Measurements from ENCODE around the gene PRMT7.
A peak's percentile ranks its signal among the peaks of the same experiment; 100 is the strongest.

The PRMT7 gene

DNA sequence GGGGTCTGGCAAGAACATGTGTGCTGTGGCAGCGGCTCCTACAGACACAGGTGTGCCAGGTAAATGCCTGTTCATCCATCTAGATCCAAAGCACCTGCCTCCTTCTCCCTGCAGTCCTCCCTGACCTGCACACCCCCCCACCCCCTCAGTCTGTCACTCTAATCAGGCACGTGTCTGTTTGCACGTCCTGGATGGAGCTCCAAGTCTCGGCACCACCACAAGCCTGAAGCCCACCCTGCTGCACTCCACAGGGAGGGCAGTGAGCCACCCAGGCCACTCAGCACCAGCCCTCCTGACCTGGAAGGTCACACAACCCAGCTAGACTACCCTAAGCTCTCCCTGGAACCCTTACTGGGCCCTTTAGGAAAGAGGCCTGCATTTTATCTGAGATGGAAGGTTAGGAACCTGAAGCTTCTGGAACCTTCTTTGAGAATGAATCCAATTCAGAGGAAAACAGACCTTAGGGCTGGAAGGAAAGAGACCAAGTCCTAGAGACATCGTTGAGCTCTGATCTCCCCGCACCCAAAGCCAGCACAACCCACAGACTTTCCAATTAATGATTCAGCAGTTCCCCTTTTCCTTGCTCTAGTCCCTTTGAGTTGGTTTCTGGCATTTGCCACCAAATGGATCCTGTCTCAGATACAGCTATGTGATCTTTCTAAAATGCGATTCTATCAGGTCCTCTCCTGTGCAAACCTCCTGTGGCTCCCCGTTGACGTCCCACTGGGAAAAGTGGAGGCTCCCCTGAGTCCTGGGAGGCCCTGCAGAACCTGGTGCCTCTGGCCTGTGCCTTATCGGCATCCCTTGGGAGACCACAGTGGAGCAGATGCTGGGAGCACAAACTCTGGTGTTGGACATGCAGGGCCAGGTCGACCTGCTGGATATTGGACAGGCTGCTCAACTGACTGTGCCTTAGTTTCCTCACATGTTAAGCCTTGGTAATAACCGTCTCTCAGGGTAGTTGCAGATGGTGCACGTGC is 67.9 kb downstream of the PRMT7 start:
- DNase-seq = no peak

DNA sequence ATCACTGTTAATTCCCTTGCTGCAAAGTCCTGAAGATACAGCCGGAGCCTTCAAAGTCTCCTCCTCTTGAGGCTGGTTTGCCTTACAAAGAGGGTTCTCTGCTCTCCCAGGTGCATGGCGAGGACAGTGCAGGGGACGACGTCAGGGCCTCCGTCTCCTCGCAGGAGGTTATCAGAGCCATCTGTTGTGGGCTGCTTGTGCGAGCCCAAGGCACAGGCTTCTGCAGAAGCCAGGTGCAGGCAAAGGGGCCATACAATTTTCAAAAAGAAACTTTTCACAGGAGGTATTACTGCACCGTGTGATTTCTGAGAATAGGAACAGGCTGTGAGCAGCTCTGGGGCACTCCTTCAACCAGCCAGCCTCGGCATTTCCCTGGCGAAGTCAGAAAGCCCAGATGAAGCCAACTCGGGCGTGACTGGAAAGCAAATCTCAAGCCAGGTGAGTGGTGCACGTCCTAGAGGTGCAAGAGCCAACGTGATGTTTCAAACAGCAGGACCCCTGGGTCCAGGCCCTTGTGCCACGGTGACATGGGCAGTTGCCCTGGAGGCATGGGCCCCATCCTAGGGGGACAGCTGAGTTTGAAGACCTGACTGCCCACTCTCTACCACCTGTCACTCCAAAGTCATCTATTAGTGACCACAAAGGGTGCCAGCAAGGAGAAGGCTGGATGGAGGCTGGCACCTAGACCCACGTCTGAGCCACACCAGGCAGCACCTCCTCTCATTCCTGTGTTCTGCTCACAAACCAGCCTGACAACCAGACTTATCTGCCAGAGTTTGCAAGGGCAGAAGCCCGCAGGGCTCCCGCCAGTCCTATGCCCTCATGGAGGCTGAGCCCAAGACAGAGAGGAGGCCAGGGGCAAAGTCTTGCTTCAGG is 68.9 kb downstream of the PRMT7 start:
- DNase-seq = no peak

DNA sequence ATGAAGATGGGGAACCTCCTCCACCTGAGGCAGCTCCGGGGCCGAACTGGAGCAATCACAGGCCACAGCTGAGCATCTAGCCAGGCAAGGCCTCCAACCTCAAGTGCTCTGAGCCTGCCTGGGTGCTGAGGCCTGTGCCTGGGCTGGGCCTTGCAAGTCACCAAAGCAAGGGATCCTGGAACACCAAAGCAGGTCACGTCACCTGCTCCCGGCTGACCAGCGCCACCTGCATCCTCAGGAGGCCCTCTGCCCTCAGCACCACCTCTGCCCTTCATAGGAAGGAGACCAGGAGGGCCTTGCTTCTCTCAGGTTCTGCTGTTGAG is 69.5 kb downstream of the PRMT7 start:
- DNase-seq = no peak

DNA sequence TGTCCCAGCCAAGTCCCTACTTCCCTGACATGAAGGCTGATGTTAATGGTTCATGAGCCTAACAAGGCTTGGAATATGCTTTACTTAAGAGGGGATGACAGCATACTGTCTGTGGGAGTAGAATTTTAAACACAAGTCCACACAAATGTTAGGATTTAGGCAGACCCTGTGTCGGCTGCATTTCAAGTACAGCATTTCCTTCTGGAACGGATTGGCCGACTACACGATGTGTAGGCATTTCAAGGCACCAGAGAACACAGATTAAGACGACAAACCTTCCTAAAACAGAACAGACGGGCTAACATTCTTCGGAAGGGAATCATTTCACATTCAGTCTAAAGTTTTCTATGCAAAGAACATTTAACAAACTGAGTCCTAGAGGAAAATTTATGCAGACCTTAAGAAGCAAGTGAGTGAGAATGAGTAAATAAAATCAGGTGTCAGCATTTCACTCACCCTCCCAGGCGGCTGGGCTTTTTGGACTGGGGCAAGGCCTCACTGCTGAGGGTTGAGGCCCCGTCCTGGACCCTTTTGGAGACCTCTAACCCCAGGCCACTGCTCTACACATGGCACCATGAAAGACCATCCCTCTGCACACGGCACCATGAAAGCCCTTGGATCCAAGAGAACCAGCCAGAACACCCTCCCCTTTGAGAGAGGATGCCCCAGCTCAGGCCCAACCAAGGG is 70.0 kb downstream of the PRMT7 start:
- DNase-seq = no peak

DNA sequence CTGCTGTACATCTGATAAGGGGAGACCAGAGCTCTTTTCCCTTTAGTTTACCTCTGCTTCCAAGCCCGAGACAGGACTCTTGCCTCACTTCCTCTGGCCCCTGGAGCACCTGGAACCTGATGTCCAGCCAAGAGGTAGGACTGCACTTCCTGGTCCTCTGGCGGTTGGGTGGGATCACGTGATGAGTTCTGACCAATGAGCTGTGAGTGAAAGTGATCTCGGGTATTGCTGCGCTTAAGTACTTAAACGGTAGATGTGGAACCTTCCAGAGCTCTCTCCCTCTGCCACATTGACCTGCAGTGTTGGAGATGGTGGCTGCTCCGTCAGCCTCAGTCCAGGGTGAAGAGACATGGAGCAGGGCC is 70.5 kb downstream of the PRMT7 start:
- no peak for DNase-seq

DNA sequence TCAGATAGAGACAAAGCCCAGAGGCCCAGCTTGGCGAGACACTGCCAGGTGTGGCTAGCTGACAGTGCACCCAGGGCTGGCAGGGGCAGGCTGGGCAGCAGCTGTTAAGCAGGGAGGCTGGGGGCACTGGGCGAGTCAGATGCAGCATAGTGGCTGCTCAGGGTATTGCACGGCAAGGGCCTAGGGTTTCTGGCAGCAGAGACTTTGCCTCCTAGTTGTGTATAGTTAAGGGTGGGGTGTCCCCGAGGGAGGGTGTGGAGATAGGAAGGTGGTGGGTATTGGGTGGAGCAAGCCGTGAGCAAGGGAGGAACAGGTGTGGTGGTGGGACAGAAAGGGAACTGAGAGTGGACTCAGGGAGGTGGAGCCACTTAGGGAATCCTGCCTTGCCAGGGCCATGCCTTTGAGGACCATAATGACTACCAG is 71.5 kb downstream of the PRMT7 start:
- DNase-seq = no peak

DNA sequence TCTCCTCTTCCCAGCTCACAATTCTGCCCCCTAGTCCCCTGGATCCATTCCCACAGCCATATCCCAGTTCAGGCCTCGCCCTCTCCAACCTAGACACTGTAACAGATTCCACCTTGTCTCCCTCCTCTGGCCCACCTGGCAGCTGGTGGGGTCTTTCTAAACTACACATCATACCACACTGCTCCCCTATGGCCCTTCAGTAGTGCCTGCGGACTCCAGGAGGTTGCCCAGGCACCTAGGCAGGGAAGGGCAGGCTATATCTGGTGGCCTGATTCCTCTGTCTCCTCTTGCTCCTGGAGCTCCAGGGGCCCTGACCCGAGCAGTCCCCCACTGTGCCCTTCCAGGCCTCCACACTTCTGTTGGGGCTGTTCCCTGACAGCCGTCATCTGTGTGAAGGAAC is 73.0 kb downstream of the PRMT7 start:
- no peak for DNase-seq

DNA sequence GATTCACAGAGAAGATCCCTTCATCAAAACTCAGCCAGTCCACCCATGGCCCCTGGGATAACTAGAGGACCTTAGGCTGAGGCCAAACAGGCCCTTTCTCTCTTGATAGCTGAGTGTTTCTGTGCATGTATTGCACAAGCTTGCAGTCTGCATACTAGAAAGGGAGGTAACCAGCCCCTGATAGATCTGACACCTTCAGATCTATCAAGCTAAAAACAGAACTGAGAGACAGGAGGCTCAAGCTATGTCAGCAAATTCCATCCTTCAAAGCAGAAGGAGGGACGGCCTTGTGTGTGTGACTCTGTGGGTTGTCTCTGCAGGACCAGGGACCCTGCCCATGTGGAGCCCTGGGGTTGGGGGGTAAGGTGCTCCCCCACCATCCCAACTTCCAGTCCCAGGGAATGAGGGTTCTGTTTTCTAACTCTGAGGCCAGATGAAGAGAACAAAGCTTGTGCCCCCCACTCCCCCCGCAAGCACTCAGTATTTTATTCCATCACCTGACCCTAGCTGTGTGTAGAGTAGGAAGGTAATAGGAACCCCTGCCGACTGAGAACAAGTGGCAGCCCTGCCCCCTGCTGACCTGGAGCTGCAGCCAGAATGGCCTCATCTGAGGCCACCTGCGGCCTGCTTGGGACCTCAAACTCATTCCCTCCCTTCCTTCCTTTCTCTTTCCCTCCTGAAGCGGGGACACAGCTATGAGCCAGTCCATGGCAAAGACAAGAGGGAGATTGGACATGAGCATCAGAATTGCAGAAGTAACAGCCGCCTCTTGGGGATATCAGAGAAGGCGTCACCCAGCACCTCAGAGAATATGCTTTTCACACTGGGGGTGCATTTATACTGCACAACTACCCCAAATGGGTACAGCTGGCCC is 73.7 kb downstream of the PRMT7 start:
- DNase-seq = no peak

DNA sequence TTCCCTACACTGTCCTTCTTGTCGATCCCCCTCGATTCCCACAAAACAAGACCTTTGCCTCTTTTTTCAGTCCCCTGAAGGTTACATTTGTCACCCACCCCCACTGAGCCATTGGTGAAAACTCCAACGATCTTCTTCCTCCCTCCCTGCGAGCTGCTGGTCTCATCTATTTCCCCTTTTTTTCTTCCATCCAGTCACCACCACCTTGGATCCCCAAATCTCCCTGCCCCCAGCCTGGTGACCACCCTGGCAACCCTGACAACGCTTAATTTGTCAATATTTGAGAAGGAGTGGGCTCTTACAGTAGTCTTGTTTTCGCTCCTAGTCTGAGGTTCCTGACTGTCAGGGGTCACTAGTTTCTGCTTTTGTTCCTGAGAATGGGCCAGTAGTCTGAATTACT is 74.6 kb downstream of the PRMT7 start:
- DNase-seq = no peak

DNA sequence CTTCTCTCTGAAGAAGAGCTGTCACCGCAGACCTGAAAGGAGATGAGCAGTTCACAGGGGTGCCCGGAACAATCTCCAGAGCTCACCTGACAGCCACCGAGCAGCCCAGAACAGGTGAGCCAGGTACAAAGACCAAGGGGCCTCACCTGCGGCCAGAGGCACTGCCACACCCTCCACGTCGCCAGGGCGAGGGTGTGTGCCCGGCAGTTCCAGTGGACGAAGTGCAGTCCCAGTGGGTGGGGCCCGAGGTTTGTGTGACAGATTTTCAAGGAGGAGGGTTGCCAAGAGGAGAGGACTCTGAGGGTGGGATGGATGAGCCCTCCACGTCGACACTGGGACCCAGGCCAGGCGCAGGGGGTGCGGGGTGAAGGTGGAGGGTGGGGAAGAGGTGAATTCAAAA is 75.8 kb downstream of the PRMT7 start:
- no peak for DNase-seq

DNA sequence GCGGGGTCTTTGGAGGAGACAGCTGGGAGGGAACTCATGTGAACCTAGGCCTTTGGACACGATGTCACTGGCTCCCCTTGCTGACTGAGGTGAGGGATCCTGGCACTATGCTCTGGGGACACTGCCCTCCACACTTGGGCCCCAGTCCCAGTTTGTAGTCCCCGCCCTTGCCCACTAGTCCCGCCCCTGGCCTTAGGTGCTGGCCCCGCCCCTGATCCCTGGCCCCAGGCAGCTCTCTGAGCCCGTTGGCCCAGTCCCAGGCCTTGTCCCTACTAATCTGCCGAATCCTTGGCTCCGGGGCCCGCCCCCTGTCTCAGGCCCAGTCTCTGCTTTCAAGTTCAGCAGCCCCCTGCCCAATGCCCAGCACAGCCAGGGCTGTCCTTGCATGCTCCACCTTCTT is 76.5 kb downstream of the PRMT7 start:
- DNase-seq = no peak

DNA sequence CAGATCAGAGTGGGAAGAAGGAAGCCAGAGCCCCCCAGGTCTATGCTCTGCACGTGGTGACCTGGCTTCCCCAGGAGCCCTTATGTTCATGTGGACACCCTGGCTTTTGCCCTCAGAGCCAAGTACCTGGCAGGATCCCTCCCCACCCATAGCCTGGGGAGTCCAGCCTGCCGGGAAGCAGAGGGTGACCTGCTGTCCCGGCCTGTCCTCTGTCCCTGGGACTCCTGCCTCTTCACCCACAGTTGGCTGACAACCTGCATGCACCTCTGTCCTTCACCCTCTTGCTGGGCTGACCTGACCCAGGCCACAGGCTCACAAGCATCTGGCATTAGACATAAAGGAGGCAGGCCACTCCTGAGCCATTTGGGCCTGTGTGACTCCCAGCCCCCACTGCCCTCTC is 77.3 kb downstream of the PRMT7 start:
- DNase-seq = no peak

DNA sequence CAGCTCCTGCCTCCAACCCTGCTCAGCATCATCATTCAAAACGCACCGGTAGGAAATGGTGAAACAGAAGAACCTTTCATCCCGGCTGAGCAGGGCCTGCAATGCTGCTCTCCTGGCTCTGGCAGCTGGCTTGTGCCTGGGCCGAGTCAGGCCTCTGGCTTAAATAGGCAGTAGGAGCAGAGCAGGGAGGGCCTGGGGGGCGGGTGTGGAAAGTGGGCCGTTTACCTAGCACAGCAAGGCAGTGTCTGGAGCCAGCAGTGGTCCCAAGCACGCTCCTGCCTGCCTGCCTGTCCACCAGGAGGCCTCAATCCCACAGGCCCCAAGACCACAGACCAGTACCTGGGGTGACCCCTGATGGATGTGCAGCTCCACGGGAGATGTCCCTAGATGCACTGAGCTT is 78.2 kb downstream of the PRMT7 start:
- no peak for DNase-seq

DNA sequence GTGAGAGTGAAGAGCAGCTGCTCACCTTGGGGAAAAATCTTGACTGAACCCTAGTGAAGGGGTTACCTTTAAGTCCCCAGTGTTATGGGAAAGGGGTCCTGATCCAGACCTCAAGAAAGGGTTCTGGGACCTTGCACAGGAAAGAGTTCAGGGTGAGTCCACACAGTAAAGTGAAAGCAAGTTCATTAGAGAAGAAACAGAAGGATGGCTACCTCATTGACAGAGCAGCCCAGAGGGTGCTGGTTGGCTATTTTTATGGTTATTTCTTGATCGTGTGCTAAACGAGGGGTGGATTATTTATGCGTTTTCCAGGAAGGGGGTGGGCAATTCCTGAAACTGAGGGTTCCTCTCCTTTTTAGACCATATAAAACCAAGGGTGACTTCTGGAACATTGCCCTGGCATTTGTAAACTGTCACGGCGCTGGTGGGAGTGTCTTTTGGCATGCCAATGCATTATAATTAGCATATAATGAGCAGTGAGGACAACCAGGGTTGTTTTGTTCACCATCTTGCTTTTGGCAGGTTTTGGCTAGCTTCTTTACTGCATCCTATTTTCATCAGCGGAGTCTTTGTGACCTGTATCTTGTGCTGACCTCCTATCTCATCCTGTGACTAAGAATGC is 79.0 kb downstream of the PRMT7 start:
- no peak for DNase-seq

DNA sequence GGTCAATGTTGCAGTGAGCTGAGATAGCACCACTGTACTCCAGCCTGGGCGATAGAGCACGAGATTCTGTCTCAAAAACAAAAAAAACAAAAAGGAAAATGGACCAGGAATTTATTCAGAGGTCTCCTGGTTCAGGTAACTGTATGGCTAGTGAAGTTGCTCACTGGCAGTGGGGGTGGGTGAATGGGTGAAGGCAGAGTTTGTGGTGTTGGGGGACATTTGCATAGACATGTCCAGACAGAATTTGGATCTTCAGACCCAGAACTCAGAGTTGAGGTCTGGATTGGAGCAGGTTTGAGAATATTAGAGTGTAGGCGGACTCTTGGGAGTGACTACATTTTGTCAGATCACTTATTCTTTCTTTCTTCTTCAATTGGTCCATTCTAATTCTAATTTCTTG is 82.5 kb downstream of the PRMT7 start:
- DNase-seq = no peak

DNA sequence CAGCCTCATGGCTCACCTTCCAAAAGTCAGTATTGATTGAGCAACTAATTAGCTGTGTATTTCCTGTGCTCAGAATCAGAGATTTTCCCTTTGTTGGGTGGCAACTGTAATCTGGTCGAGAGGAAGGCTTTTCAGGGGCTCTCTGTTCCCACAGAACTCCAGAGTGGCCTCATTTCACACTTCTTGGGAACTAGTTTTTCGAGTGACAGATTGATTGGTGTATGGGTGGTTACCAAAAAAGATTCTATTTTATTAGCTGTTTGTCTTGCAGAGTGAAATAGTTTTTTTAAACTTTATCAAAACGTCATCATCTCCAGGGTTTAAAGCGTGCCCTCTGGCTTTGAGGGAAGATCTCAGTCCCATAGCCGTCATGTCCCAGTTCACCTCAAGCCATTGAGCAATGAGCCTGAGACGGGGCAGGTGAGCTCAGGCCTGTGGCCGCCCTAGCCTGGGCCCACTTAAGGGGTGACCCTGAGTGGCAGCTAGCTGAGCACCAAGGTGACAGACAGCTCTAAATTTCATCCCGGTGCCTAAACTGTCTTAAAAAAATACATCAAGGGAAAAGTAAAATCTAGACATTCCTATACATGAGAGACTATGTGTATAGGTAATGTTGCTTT is 84.5 kb downstream of the PRMT7 start:
- DNase-seq = no peak

DNA sequence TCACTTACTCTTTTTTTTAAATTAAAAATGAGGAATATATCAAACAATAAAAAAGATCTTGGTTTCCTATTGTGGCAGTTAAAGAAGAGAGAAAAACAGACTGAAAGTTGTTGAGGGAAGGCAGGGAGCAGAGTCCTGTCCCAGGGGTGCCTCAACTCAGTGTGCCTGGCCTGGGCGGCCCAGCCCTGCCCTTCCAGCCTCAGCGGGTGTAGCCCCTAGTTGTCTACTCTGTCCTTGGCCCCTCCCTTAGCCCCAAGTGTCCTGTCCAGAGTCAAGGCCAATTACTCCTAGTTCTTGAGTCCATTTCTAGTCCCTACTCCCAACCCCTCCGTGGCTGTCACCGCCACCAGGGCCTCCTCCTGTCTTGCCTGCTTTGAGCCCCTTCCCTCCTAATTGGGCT is 85.0 kb downstream of the PRMT7 start:
- no peak for DNase-seq

DNA sequence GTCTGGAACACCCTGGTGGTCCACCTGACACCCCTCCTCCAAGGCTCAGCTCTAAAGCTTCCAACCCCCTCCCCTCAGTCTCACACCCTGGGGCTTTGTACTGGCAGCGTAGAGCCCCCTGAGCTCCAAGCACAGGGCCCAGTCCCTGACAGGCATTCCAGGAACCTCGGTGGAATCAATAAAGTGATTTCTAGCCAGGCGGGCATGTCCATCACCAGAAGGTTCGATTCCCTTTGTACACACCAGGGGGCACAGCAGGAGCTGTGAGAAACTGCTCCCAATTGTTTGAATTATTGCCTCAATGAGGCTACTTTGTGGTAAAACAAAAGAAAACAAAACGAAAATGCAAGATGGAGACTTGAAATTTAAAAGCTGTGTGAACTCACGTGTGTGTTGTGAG is 85.7 kb downstream of the PRMT7 start:
- peak; percentile 56 for DNase-seq

DNA sequence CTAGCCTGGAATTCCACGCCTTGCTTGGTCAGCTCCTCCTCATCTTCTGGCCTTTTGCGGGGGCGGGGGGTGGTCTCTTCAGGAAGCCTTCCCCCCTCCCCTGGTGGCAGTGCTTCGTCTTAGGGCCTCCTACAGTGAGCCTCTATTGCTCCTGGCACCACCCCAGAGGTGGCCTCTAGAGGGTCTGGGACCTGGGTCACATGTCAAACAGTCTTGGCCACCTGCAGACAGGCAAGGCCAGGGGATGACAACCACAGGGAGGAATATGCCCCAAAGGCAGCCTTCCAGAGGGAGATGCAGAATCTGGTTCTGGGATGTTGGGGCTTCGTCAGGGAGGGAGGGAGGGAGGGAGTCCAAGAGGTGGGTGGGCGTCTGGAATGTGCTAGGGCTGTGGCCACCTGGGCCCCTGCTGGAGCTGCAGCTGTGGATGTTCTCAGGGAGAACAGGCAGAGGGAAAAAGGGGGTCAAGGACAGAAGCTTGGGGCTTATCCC is 86.9 kb downstream of the PRMT7 start:
- DNase-seq = no peak

DNA sequence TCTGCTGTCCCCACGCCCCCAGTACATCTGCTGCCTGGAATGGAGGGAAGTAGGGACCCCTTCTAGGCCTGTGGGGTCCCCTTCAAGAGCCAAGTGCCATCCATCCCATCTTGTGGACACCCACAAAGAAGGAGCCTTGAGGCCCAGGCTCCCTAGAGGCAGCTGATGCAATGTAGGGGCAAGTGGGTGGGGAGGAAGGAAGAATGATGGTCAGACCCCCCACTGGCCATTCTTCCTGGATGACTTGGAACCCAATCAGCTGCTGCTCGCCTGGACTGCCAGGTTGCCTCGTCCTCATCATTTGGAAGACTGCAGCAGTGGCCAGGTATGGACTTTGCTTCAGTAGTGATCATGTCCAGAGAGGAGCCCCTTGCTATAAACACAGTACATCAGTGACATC is 88.6 kb downstream of the PRMT7 start:
- no peak for DNase-seq

Data from kidney glomerular epithelial cell (primary cell).